Measurements from ENCODE around the gene CLDN1. TPM values are rescaled to one million over a fixed set of nuclear protein-coding genes. Genes with fewer than 3 reads are reported as not detected.

Gene CLDN1
- total and polyA plus RNA-seq, 12 donors: 15.6 to 155 (median 61.1) TPM

- H3K4me3 ChIP-seq: no peak overlapping the region
- no peaks in the 10 kb centered on the region for H3K9me3 ChIP-seq (replicated peaks in 1 of 3)
- H3K27ac ChIP-seq: no peak overlapping the region
- H3K4me1 ChIP-seq (replicated peaks in 1 of 2): peaks cover 0 to 2% of the 10 kb centered on the region in 2 donors
- TF ChIP-seq POLR2A (IDR thresholded peaks at IDR 0.05): no peak
- no peak for TF ChIP-seq CTCF (IDR thresholded peaks at IDR 0.05)
- no peaks in the 10 kb centered on the region for H3K27me3 ChIP-seq
- intact Hi-C loops (cut with DNase I): no loop called here
- DNase-seq: no peak
- H3K36me3 ChIP-seq (replicated peaks in 1 of 2): no peaks in the 10 kb centered on the region
Observed at GRCh38 chr3:190356246-190356645, 34.0 kb upstream of the CLDN1 start.

- no peak overlapping the region for H3K4me3 ChIP-seq
- H3K9me3 ChIP-seq (replicated peaks in 1 of 3): no peaks in the 10 kb centered on the region
- H3K4me1 ChIP-seq (replicated peaks in 1 of 2): no peaks in the 10 kb centered on the region
- H3K27me3 ChIP-seq: no peaks in the 10 kb centered on the region
- 96 to 100% (median 99%) methylated on average over 1 of the region's 1 CpG for WGBS, 4 donors
- no peaks in the 10 kb centered on the region for H3K36me3 ChIP-seq (replicated peaks in 1 of 2)
- TF ChIP-seq POLR2A (IDR thresholded peaks at IDR 0.05): no peak
- TF ChIP-seq CTCF (IDR thresholded peaks at IDR 0.05): no peak
- intact Hi-C loops (cut with DNase I): no loop called here
- no peak overlapping the region for H3K27ac ChIP-seq
- no peak for DNase-seq
Observed at GRCh38 chr3:190352861-190353457, 30.7 kb upstream of the CLDN1 start.

DNA sequence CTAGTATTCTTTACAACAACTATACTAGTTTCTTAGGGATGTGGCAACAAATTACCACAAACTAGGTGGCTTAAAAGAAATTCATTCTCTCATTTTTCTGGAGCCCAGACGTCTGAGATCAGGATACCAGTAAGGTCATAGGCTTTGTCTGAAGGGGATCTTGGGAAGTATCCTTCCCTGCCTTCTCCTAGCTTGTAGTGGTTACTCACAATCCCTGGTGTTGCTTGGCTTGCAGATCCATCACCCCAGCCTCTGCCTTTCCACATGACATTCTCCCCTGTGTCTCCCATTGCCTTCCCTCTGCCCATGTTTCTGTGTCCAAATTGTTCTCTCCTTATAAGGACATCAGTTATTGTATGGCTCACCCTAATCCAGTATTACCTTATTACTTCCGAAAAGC, 24.3 kb upstream of the CLDN1 start:
- TF ChIP-seq CTCF (IDR thresholded peaks at IDR 0.05) (no peak), POLR2A (IDR thresholded peaks at IDR 0.05) (no peak)
- Histone ChIP-seq H3K4me3 (no peak overlapping the region), H3K9me3 (replicated peaks in 1 of 3) (no peaks in the 10 kb centered on the region), H3K27me3 (no peaks in the 10 kb centered on the region), H3K27ac (no peak overlapping the region), H3K36me3 (replicated peaks in 1 of 2) (no peaks in the 10 kb centered on the region), H3K4me1 (replicated peaks in 1 of 2) (peaks cover 0 to 15% of the 10 kb centered on the region in 2 donors)
- 87 to 94% (median 90%) methylated on average over 2 of the region's 2 CpGs for WGBS, 4 donors
- intact Hi-C loops (cut with DNase I): no loop called here
- DNase-seq: no peak

DNA sequence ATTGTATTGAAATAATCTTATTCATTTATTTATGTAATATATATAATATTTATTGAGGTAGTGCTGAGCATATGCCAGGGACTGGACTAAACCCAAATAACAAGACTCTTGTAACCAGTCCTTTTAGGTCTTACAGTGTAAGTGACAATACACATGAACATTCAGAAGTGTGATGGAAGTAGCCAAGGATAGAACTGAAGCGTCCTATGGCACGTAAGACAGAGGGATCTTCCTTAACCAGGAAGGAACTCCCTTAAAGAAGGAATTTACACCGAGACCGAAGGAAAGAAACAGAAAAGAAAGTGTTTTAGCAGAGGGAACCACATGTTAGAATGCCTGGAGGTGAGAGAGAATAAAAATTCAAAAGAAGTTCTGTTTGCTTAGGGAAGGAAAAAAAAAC, 23.6 kb upstream of the CLDN1 start:
- Histone ChIP-seq H3K9me3 (replicated peaks in 1 of 3) (no peaks in the 10 kb centered on the region), H3K4me1 (replicated peaks in 1 of 2) (peaks cover 0 to 15% of the 10 kb centered on the region in 2 donors), H3K4me3 (peak overlapping the region in 1 of 4 donors; percentile 4), H3K27me3 (no peaks in the 10 kb centered on the region), H3K36me3 (replicated peaks in 1 of 2) (no peaks in the 10 kb centered on the region), H3K27ac (peak overlapping the region in 3 of 5 donors; percentile 34 to 86 (median 78))
- intact Hi-C loops (cut with DNase I): no loop called here
- TF ChIP-seq CTCF (IDR thresholded peaks at IDR 0.05) (no peak), POLR2A (IDR thresholded peaks at IDR 0.05) (no peak)
- WGBS, 4 donors: 76 to 86% (median 82%) methylated on average over 4 of the region's 4 CpGs
- no peak for DNase-seq
